Nephron progenitor cell (in vitro differentiated cells): Measurements from ENCODE around the gene CYP2R1.

Source experiments
- DNase-seq: peaks from one replicate; pipeline ENCODE4 v3.0.0; 2021
- H3K27ac Mint-ChIP-seq: 2 replicates; pipeline ENCODE4 v1.8.0; 2021; ENCODE audit warnings: mild to moderate bottlenecking, moderate library complexity, mixed read lengths
- H3K27me3 Mint-ChIP-seq: 2 replicates; pipeline ENCODE4 v1.8.0; 2021; ENCODE audit warnings: mild to moderate bottlenecking, low read depth, mixed read lengths; ENCODE audit not compliant: poor library complexity
- H3K36me3 Mint-ChIP-seq: 2 replicates; pipeline ENCODE4 v1.8.0; 2021; ENCODE audit warnings: low read depth, mixed read lengths
- H3K4me1 Mint-ChIP-seq: 2 replicates; pipeline ENCODE4 v1.8.0; 2021; ENCODE audit warnings: mixed read lengths
- H3K4me3 Mint-ChIP-seq: 2 replicates; pipeline ENCODE4 v1.8.0; 2021; ENCODE audit warnings: mild to moderate bottlenecking, moderate library complexity, mixed read lengths
- H3K9me3 Mint-ChIP-seq: 2 replicates; pipeline ENCODE4 v1.8.0; 2021; ENCODE audit warnings: mild to moderate bottlenecking, moderate library complexity, mixed read lengths
- CTCF ChIP-seq: fragments of 200-600 bp; sonication (generic); IDR thresholded peaks from 2 replicates; pipeline ENCODE4 v1.5.0; 2021; ENCODE audit warnings: antibody characterized with exemption

Gene CYP2R1

GRCh38 chr11:14835496-14836492 is 56.2 kb downstream of the CYP2R1 start:
- Mint-ChIP-seq H3K4me1 (no peaks in the 10 kb centered on the region), H3K36me3 (peaks cover 42% of the 10 kb centered on the region), H3K9me3 (no peaks in the 10 kb centered on the region)

More at GRCh38 chr11:14835496-14836492, 56.2 kb downstream of the CYP2R1 start:
- Mint-ChIP-seq H3K27ac (no peak overlapping the region), H3K27me3 (no peaks in the 10 kb centered on the region), H3K4me3 (no peak overlapping the region)
- no peak for DNase-seq
- TF ChIP-seq CTCF = no peak
